ENCODE results near the gene RC3H2.

RC3H2 gene

GRCh38 chr9:122940749-122941581 is 35.8 kb upstream of the RC3H2 start, which contains the start of gene RABGAP1:
TSS of gene RABGAP1 (plus strand) at chr9:122941020. CDS start at chr9:122957060, 16,040 bp downstream.
- H3K4me3 ChIP-seq (ENCODE audit: low read depth, low read length): peak within 1 kb of the TSS; percentile 96
- H3K79me2 ChIP-seq (ENCODE audit: control insufficient read depth, insufficient read depth, low read length, unreplicated experiment): peaks cover 51% of the 10 kb centered on the region
- H3K4me1 ChIP-seq (ENCODE audit: control insufficient read depth, insufficient read depth, low read length, unreplicated experiment): peaks cover 22% of the 10 kb centered on the region
- H3K36me3 ChIP-seq (ENCODE audit: insufficient read depth, low read length): peaks cover 20% of the 10 kb centered on the region
- peak within 1 kb of the TSS; percentile 78 for H2AFZ ChIP-seq (ENCODE audit: low read length, unreplicated experiment)
- H3K27ac ChIP-seq (ENCODE audit: low read depth, low read length): peak within 1 kb of the TSS; percentile 71
- no peaks in the 10 kb centered on the region for H3K27me3 ChIP-seq (ENCODE audit: insufficient read depth, low read length)

- peaks cover 19% of the 10 kb centered on the region for H3K4me1 ChIP-seq (ENCODE audit: control insufficient read depth, insufficient read depth, low read length, unreplicated experiment)
- peak overlapping the region; percentile 54 for H3K4me3 ChIP-seq (ENCODE audit: low read depth, low read length)
- H3K27ac ChIP-seq (ENCODE audit: low read depth, low read length): no peak overlapping the region
- H3K79me2 ChIP-seq (ENCODE audit: control insufficient read depth, insufficient read depth, low read length, unreplicated experiment): peaks cover 51% of the 10 kb centered on the region
- H2AFZ ChIP-seq (ENCODE audit: low read length, unreplicated experiment): peak overlapping the region; percentile 59
- H3K36me3 ChIP-seq (ENCODE audit: insufficient read depth, low read length): peaks cover 20% of the 10 kb centered on the region
- H3K27me3 ChIP-seq (ENCODE audit: insufficient read depth, low read length): no peaks in the 10 kb centered on the region
Measured at GRCh38 chr9:122940454-122940748, 35.2 kb upstream of the RC3H2 start.

- Histone ChIP-seq H3K4me1 (ENCODE audit: control insufficient read depth, insufficient read depth, low read length, unreplicated experiment) (peaks cover 15% of the 10 kb centered on the region), H3K79me2 (ENCODE audit: control insufficient read depth, insufficient read depth, low read length, unreplicated experiment) (peaks cover 51% of the 10 kb centered on the region), H2AFZ (ENCODE audit: low read length, unreplicated experiment) (no peak overlapping the region), H3K27me3 (ENCODE audit: insufficient read depth, low read length) (no peaks in the 10 kb centered on the region), H3K4me3 (ENCODE audit: low read depth, low read length) (no peak overlapping the region), H3K36me3 (ENCODE audit: insufficient read depth, low read length) (peaks cover 20% of the 10 kb centered on the region), H3K27ac (ENCODE audit: low read depth, low read length) (no peak overlapping the region)
Measured at GRCh38 chr9:122939601-122940000, 34.4 kb upstream of the RC3H2 start.

DNA sequence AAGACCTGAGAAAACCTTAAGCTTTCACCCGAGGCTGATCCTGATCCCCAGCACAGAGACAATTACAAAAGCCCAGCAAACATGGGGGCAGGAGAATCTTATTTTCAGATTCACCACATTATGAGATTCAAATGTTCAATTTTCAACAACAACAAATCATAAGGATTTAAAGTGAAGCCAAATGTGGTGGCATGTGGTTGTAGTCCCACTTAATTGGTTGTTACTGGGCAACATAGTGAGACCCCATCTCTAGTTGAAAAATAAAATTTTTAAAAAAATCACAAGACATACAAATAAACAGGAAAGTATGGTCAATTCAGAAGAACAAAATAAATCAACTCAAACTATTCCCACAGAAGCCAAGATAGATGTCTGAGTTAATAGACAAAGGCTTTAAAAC is 31.7 kb upstream of the RC3H2 start:
- Histone ChIP-seq H3K27me3 (ENCODE audit: insufficient read depth, low read length) (no peaks in the 10 kb centered on the region), H3K36me3 (ENCODE audit: insufficient read depth, low read length) (peaks cover 20% of the 10 kb centered on the region), H3K4me1 (ENCODE audit: control insufficient read depth, insufficient read depth, low read length, unreplicated experiment) (peaks cover 11% of the 10 kb centered on the region), H3K79me2 (ENCODE audit: control insufficient read depth, insufficient read depth, low read length, unreplicated experiment) (peaks cover 47% of the 10 kb centered on the region), H3K4me3 (ENCODE audit: low read depth, low read length) (no peak overlapping the region), H2AFZ (ENCODE audit: low read length, unreplicated experiment) (no peak overlapping the region), H3K27ac (ENCODE audit: low read depth, low read length) (no peak overlapping the region)

DNA sequence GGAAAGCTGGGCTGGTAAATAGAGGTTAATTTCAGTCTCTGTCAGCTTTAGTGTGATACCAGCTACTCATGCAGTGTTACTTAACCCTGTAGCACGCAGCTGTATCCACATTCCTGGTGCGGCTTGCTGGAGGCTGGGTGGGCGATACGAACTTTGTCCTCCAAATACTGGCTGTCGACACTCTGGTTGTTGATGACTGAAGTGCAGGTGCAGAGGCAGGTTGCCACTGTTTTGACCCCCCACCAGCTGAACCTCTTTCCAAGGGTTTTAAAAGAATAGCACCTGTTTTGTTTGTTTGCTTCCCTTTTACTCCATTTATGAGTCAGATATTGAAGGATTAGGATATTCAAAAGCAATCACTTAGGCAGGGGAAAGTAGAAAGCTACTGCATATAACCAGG is 31.3 kb upstream of the RC3H2 start:
- no peak overlapping the region for H2AFZ ChIP-seq (ENCODE audit: low read length, unreplicated experiment)
- peaks cover 9% of the 10 kb centered on the region for H3K4me1 ChIP-seq (ENCODE audit: control insufficient read depth, insufficient read depth, low read length, unreplicated experiment)
- no peak overlapping the region for H3K27ac ChIP-seq (ENCODE audit: low read depth, low read length)
- peaks cover 47% of the 10 kb centered on the region for H3K79me2 ChIP-seq (ENCODE audit: control insufficient read depth, insufficient read depth, low read length, unreplicated experiment)
- no peak overlapping the region for H3K4me3 ChIP-seq (ENCODE audit: low read depth, low read length)
- H3K27me3 ChIP-seq (ENCODE audit: insufficient read depth, low read length): no peaks in the 10 kb centered on the region
- H3K36me3 ChIP-seq (ENCODE audit: insufficient read depth, low read length): peaks cover 20% of the 10 kb centered on the region

DNA sequence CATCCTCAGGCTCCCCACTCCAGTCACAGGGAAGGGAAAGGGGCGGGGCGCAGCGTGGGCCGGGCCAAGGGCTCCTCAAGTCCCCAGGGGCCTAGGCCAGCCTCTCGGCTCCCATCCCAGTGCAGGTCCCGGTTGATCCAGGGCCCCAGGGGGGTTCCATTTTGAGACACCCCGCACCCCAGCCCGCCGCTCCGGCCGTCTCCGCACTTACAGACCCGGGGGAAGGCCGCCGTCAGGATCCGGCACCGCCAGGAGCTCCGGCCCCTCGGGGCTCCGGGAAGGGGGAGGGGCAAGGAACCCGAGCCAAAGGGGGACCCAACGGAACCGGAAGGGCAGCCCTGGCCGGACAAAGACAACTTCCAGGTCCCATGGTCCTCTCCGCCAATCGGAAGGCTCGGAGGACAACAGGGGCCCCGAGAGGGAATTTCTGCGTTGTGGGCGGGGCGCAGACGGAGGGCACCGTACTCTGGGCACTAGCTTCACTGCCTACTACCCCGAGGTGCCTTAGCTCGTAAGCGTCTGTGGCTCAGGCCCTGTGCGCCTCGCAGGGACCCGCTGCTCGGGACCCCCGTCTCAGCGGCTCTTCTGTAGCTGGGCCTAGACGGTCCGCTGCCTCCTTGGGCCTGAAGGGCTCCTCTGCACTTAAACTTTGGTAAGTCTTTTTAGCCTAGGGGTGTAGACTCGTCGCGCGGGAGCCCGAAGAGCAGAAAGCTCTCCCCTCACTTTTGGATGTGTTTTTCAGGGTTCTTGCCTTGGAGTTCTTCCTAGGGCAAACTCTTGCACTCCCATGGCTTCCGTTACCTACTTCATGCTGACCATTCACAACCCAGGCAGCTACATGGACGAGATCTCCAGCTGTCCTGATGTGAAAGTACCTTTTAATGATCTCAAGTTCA is 26.3 kb upstream of the RC3H2 start, which contains the start of gene ZBTB26:
Gene ZBTB26 (minus strand): TSS at position 287 of the 896 bp plus-strand sequence. CDS start 11,578 bp downstream, outside the sequence.
- H3K4me1 ChIP-seq (ENCODE audit: control insufficient read depth, insufficient read depth, low read length, unreplicated experiment): peaks cover 9% of the 10 kb centered on the region
- H3K36me3 ChIP-seq (ENCODE audit: insufficient read depth, low read length): peaks cover 4% of the 10 kb centered on the region
- H3K27me3 ChIP-seq (ENCODE audit: insufficient read depth, low read length): no peaks in the 10 kb centered on the region
- peak within 1 kb of the TSS; percentile 98 for H3K4me3 ChIP-seq (ENCODE audit: low read depth, low read length)
- H3K79me2 ChIP-seq (ENCODE audit: control insufficient read depth, insufficient read depth, low read length, unreplicated experiment): peaks cover 69% of the 10 kb centered on the region
- H2AFZ ChIP-seq (ENCODE audit: low read length, unreplicated experiment): peak within 1 kb of the TSS; percentile 77
- H3K27ac ChIP-seq (ENCODE audit: low read depth, low read length): peak within 1 kb of the TSS; percentile 66

DNA sequence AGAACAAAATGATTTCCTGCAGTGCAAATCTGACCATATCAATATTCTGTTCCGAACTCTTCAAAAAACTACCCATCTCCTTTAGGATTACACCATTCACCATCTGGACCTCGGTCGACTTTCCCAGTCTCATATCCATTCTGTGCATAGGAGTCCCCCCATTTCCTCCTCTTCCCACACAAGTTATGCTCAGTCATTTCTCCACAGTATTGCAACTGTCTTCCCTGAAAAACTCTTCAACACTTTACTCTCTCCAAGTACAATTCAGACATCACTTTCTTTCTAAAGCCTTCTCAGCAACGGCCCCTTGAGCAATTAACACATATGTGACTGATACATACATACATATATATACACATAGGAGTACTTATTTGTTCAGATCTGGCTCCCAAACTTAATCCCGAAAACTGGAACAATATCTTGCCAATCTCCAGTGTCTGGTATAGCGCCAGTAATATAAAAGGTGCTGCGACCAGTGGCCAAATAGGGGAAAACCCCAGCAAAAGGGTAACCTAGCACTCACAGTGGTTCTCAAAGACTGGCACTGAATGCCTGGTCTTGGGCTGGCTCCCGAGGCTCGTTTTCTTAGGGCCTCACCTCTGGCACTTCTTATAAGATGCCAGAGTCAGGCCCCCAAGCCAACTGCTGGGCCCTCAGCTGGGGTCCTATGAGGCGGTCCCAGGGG is 25.5 kb upstream of the RC3H2 start:
- H3K4me1 ChIP-seq (ENCODE audit: control insufficient read depth, insufficient read depth, low read length, unreplicated experiment): peaks cover 9% of the 10 kb centered on the region
- no peaks in the 10 kb centered on the region; the same call in 1 of the 2 replicates for H3K36me3 ChIP-seq (ENCODE audit: insufficient read depth, low read length)
- H3K27me3 ChIP-seq (ENCODE audit: insufficient read depth, low read length): no peaks in the 10 kb centered on the region
- H3K4me3 ChIP-seq (ENCODE audit: low read depth, low read length): peak overlapping the region; percentile 98
- peak overlapping the region; percentile 55 for H3K27ac ChIP-seq (ENCODE audit: low read depth, low read length)
- peaks cover 62% of the 10 kb centered on the region for H3K79me2 ChIP-seq (ENCODE audit: control insufficient read depth, insufficient read depth, low read length, unreplicated experiment)
- peak overlapping the region; percentile 69 for H2AFZ ChIP-seq (ENCODE audit: low read length, unreplicated experiment)

GRCh38 chr9:122929796-122930354 is 24.7 kb upstream of the RC3H2 start:
- no peaks in the 10 kb centered on the region for H3K27me3 ChIP-seq (ENCODE audit: insufficient read depth, low read length)
- H3K27ac ChIP-seq (ENCODE audit: low read depth, low read length): no peak overlapping the region
- H2AFZ ChIP-seq (ENCODE audit: low read length, unreplicated experiment): no peak overlapping the region
- H3K4me1 ChIP-seq (ENCODE audit: control insufficient read depth, insufficient read depth, low read length, unreplicated experiment): peaks cover 9% of the 10 kb centered on the region
- peak overlapping the region; percentile 98 for H3K4me3 ChIP-seq (ENCODE audit: low read depth, low read length)
- H3K36me3 ChIP-seq (ENCODE audit: insufficient read depth, low read length): no peaks in the 10 kb centered on the region; the same call in 1 of the 2 replicates
- peaks cover 54% of the 10 kb centered on the region for H3K79me2 ChIP-seq (ENCODE audit: control insufficient read depth, insufficient read depth, low read length, unreplicated experiment)

DNA sequence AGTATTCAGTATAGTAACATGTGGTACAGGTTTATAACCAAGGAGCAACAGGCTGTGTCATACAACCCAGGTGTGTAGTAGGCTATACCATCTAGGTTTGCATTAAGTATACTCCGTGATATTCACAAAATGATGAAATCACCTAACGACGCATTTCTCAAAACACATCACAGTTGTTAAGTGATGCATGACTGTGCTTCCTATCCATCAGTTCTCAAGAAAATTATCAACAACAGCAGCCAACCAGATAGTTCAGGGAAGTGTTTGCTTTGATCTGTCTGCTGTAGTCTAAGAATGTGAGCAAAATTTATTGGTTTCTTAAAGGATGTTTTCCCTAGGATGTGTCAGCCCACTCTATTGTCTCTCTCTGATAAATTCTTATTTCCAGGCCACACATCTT is 18.8 kb upstream of the RC3H2 start:
- no peak overlapping the region for H2AFZ ChIP-seq (ENCODE audit: low read length, unreplicated experiment)
- H3K4me1 ChIP-seq (ENCODE audit: control insufficient read depth, insufficient read depth, low read length, unreplicated experiment): no peaks in the 10 kb centered on the region
- no peaks in the 10 kb centered on the region; the same call in 1 of the 2 replicates for H3K36me3 ChIP-seq (ENCODE audit: insufficient read depth, low read length)
- H3K79me2 ChIP-seq (ENCODE audit: control insufficient read depth, insufficient read depth, low read length, unreplicated experiment): peaks cover 8% of the 10 kb centered on the region
- H3K4me3 ChIP-seq (ENCODE audit: low read depth, low read length): no peak overlapping the region
- H3K27me3 ChIP-seq (ENCODE audit: insufficient read depth, low read length): no peaks in the 10 kb centered on the region
- no peak overlapping the region for H3K27ac ChIP-seq (ENCODE audit: low read depth, low read length)

GRCh38 chr9:122922713-122923112 is 17.6 kb upstream of the RC3H2 start:
- H3K36me3 ChIP-seq (ENCODE audit: insufficient read depth, low read length): no peaks in the 10 kb centered on the region
- H3K27ac ChIP-seq (ENCODE audit: low read depth, low read length): no peak overlapping the region
- H3K27me3 ChIP-seq (ENCODE audit: insufficient read depth, low read length): no peaks in the 10 kb centered on the region
- no peak overlapping the region for H2AFZ ChIP-seq (ENCODE audit: low read length, unreplicated experiment)
- H3K4me3 ChIP-seq (ENCODE audit: low read depth, low read length): no peak overlapping the region
- H3K4me1 ChIP-seq (ENCODE audit: control insufficient read depth, insufficient read depth, low read length, unreplicated experiment): no peaks in the 10 kb centered on the region
- H3K79me2 ChIP-seq (ENCODE audit: control insufficient read depth, insufficient read depth, low read length, unreplicated experiment): peaks cover 4% of the 10 kb centered on the region

Data from ACC112 (cell line).